Activated CD4-positive, alpha-beta T cell treated with anti-CD3 and anti-CD28 coated beads, Interleukin-2, amount 50 U/mL, for 4 hours (primary cell): ENCODE results near the gene DUSP12.
"Not testable (repeated sequence)": the region's sequence is repeated elsewhere in the genome, so short reads cannot be mapped to it uniquely, and the experiment has no call there.

ENCODE experiments used
- DNase-seq, 2 experiments: peaks; one replicate each; pipeline ENCODE4 v3.0.0-alpha.2; 2020

Gene DUSP12

DNA sequence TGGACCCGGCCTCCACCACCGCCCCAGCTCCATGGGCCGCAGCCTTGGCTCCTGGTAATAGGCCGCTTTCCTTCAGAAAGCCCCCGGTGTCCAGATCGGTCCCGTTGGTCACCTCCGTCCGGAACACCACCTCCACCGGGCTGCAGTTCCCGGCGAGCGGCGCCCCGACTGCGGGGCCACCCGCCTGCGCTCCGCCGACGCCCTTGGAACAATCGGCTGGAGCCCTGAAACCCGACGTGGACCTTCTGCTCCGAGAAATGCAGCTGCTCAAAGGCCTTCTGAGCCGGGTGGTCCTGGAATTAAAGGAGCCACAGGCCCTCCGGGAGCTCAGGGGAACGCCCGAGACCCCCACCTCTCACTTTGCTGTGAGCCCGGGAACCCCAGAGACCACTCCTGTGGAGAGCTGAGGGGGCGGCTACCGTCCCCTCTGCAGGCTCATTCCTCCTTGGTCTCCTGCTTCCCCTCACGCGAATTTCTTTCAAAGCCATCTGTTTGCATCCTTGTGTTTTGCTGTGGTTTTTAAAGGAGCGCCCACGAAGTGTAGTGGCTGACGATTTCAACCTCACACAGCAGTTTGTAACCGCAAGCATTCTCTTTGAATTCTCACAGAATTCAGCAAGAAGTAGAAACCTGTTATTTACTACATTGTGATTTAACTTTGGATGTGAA, 22.2 kb upstream of the DUSP12 start:
- DNase-seq: peak in 1 of 2 experiments; percentile 21

DNA sequence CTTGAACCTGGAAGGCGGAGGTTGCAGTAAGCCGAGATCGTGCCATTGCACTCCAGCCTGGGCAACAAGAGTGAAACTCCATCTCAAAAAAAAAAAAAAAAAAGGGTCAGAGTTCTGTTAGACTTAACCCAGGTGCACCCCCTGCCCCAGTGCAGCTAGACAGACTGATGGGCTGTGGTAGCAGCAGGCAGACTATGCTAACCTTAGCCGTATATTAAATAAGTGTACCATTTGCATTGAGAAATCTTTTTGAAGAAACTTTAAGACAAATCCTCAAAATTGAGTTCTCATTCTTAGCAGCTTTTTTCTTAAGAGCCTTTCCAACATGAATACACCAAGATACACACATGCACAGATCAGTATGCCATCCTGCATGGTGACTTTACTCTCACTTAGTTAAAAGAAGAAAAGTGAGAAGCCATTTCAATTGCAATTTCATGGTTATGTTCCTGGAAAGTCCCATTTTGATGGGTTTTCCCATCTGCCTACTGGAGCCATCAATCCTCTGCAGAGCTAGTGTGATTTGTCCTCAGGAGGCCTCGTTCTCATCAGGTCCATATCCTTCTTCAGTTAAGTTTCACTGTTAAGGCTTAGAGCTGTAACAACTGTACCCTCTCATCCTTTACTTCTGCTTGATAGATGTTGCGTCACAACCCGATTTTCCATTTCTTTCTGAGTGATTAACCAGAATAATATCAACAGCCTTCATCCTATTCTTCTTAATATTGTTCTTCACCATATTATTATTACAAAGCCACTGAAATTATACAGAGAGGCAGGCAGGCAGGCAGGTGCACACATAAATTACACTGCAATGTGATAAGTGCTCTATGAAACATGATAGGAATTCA, 21.0 kb upstream of the DUSP12 start:
- no peak for DNase-seq

DNA sequence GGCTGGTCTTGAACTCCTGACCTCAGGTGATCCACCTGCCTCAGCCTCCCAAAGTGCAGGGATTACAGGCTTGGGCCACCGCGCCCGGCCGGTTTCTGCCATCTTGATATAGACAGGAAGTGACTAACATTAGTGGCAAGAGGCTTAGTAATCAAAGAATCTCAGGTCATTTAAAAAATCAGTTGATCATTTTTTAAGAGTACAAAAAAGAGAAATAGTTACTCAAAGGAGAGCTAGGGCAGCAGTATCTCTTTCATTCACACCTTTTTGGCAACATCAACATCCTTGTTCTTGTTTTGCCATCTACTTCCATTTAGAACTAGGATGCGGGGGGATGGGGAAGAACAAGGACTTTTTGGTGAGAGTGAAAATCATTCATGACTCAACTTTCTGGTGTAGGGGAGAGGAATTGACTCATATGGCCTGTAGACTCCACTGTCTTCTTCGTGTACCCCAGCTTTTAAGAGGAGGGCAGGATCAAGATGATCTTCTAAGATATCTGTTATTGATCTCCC, 19.5 kb upstream of the DUSP12 start:
- DNase-seq: peak in 1 of 2 experiments; percentile 7

DNA sequence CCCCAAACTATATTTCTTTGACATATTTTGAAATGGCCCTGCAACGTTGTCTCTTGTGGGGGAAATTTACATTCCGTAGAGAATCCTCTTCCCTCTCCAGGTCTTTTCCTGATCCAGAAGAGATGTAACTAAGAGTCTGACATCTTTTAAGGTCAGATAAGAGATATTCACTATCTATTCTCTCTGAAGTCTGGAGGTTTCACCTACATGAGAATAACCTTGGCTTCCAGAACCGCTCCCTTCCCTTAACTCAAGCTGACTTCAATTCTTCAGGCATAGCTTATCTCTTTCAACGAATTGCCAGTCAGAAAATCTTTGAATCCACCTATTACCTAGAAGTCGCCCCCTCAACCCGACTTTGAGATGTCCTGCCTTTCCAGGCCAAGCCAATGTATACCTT, 18.3 kb upstream of the DUSP12 start:
- DNase-seq: no peak

DNA sequence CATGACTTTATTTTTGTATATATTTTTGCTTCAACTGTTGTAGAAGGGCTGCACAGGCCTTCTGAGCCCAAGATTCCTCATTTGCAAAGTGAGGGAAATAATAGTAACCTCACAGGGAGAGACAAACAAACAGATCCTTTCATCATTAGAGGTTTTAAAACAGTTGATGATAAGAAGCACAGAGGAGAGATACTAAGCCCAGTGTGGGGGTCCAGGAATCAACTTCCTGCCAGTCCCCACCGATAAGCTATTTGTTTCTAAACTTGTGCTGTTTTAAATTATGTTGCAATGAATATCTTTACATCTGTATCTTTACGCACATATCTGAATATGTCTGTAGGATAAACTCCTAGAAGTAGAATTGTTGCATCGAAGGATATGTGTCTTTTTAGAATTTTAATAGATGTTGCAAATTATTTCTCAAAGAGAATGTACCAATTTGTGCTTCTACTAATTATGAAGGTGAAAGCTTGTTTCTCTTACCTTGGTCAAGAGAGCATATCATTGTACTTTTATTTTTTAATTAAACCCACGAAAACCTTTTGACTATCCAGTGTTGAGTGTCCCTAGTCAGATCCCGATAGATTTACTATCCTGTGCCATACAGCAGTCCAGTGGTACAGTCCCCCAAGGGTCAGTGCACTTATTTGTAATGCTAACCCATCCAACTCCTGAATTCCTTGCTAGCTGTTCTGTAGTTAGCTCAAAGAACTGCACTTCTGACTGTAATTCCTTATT, 17.4 kb upstream of the DUSP12 start:
- DNase-seq: no peak

DNA sequence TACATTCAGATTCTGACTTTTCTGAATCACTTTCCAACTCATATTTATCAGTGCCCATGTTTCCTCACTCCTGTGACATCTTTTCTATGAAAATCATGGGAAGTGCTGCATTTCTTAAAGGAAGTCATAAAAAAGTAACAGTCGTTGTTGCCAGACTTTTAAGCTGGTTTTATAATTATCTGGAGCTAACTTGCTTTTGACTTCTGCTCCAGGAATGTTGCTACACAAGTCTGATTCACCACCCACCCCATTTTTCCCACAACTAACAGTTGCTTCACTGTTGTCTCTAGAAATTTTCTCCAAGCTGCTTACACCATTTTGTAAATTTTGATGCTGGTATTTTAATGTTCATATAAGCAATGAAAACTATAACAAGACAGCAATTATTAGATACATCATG, 16.1 kb upstream of the DUSP12 start:
- DNase-seq: no peak

DNA sequence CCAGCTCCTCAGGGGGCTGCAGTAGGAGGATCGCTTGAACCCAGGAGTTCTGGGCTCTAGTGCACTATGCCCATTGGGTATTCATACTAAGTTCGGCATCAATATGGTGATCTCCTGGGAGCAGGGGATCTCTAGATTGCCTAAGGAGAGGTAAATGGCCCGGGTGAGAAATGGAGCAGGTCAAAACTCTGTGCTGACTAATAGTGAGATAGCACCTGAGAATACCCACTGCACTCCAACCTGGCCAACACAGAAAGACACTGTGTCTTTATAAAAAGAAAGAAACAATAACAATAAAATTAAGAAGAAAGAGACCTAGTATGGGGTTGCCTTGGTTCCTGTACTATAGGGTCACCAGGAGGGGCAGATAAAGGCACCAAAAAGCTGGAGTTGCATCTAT, 13.7 kb upstream of the DUSP12 start:
- no peak for DNase-seq

DNA sequence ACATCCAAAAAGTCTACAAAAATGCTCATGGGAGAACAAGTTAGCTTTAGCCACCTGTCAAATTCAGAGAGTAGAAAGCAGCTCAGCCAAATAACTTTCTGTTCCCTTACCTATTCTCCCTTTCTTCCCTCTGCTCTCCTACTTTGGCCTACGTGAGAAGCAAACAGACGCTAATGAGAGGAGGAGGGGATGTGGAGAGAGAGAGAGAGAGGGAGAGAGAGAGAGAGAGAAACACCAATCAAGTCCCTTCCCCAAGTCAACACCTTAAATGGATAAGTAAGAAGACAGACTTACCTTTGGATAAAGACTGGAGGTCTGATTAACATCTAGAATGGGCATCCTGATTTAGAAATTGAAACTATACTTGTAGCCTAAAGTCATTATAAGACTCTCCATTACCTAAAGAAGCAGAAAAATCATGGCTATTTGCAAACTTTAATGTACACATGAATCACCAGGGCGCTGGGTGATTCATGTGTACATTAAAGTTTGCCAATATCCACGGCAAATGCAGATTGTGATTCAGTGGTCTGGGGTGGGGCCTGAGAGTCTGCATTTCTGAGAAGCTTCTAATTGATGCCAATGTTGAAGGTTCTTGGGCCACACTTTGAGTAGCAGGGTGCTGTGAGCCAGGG, 13.1 kb upstream of the DUSP12 start:
- no peak for DNase-seq

DNA sequence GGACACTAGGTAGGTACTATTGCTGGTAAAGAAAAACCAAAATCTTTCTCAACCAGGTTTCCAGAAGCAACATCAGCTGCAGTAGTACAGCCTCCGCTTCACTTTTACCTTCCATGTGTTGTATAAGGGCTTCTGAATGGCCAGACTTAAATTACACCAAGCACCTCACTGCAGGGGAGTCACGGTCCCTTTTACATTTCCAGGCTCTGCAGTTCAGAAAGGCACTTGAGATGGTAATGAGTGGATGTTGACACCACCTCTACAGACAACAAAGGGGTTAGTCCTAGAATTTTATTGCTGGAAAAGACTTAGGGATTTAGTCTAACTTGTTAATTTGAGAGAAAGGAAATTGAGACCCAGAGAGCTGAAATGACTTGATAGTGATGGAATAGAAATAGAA, 12.0 kb upstream of the DUSP12 start:
- DNase-seq: no peak

DNA sequence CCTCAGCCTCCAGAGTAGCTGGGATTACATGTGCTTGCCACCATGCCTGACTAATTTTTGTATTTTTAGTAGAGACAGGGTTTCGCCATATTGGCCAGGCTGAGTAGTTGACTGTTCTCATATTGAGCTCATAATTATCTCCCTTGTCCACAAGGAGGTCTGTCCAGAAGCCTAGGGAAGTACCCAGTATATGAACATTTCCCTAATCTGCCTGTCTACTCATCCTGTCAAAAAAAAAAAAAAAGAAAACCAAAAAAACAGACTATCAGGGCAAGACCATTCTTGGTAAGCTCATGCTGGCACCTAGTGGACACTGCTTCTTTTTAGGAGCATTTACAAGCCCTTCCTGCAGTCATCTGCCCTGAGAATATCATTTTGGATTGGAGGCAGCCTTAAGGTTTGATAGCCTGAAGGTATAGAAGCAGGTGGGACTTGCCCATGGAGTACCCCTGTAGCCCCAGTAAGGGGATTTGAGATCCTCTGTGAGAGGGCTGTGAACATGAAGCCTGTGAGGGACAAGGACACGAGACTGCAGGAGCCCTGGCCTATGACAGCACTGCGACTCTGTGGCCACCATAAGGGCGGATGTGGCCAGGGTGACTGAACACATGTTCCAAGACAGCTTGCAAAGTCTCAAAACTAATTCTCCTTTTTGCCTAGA, 10.8 kb upstream of the DUSP12 start:
- DNase-seq: peak in 1 of 2 experiments; percentile 19

DNA sequence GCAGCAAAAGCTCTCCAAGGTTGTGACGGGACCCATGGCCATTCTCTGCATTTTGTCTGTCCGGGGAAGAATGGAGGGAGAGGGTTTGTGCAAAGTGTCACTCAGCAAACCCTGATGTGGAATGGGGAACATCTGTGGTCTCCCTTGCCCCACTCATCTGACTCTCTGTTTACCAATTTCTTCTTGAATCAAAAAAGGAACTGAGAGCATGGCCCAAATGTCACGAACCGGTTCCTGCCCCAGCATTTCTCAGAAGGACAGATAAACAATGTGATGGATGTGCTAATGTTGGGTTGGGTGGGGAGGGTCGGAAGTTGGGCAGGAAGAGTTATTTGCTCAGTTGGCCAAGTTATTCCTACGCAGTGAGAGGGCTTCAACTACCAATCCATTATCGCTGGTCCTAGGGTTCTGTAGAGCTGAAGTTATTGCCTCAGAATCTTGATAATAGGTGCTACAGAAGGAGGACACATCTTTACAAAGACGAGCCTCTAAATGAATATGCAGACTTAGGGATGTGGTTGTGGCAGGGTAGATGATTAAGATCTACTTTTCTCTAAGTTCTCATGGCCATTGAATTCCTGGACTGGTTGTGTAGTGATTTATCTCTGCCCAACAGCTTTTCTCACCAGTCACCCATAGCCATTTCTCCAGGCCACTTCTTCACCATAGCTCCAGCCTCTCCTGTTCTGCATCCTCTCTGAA, 9.6 kb upstream of the DUSP12 start:
- DNase-seq: no peak

DNA sequence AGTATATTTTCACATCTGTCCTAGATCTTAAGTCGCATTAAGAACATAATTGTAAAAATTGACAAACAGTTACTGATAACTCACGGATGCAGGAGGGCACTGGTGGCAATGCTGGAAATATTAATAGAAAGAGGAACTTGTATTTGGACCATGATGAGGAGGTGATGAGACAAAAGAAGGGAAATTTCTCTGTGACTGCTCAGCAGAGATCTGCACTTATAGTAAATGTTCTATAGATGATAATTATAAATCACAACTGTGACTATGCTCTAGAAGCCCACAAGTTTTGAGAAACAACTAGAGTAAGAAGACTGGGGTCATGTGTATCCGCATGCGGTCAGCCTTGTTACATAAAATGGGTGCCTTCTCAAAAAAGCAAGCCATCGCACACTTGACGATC, 8.7 kb upstream of the DUSP12 start:
- DNase-seq: no peak

DNA sequence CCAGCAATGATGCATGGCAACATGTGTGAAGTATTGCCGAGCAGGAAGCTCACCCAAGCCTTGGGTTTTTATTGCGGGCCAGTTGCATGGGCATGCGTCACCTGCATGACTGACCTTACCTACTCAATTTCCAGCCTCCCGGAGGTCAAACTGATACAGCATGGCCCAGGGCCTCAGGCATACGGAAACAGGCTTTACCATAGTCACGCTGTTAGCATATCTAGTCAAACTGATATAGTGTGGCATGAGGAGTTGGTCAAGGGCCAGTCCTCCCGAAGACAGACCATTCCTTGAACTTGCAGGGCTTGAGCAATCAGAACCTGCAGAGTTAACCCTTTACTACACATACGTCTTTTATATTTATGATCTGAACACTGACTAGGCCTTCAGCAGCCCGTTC, 6.4 kb upstream of the DUSP12 start:
- no peak for DNase-seq

DNA sequence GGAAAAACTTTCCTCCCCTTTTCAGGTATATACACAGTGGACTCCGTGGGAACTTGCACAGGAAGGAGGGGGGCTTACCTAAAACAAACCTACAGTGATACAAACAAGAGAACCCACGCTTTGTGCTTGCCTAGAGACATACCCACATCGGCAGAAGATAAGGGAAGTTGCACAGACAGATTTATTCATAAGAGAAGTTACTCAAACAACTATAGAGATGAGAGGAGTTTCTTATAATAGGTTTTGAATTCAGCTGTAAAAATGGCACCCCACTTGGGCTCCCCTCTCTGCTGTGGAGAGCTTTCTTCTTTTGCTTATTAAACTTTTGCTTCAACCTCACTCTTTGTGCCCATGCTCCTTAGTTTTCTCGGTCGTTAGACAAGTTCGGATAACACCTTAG, 1.8 kb upstream of the DUSP12 start:
- DNase-seq: no peak

DNA sequence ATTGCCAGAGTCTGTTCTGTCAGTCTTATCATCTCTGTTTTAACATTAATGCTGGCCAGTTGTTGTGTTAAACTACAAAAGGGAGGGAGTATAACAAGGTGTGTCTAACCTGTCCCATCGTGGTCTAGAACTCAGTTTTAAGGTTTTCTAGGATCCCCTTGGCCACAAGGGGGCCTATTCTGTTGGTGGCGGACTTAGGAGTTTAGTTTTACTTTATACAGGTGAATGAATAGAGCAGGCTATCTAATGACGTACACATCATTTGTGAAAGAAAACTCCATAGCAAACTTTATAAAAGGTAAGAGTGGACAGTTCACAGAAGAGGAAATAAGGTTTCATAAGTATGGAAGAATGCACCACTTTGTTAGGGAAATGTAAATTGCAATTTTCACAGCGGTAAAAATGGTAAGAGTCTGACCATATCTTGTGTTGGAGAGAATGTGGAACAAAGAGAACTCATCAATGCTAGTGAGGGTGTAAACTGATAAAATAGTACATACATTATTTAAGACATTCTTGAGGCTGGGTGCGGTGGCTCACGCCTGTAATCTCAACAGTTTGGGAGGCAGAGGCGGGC, 14.0 kb downstream of the DUSP12 start:
- peak; percentile 37 to 39 for DNase-seq

DNA sequence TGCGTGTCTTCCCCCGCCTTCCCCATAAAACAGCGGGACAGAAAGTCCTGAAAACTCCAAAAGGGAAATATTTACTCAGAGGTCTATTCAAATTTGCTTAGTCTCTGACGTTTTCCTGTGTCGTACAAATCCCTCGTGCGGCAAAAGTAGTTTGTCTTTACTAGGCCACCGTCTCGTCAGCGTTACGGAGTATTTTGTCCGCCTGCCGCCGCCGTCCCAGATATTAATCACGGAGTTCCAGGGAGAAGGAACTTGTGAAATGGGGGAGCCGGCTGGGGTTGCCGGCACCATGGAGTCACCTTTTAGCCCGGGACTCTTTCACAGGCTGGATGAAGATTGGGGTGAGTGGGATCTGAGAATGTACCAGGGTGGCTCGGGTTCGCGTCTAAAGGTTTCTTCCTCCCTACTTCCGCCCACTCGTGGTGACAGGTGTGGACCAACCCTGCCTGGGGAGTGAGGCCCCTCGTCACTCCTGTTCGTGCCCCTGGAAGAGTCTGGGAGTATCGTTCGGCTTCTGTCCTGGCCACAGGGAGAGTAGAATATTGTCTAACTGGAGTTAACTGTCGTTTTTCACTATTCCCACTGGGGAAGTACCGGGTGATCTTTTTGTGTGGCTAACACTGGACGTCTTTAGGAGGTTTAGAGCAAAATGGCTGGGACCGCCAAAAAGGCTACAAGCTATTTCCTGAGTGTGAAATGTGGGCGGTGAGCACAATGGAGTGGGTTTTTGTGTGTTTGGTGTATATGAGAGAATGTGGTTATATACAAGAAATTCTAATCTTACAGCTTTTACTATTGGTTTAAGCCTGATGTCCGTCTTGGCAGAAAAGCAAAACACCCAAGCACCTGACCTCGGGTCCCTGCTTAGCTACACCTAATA, 16.8 kb downstream of the DUSP12 start, which contains the start of gene ATF6:
Gene ATF6, plus strand, starts transcription at position 219 of the 880 bp plus-strand sequence. Its CDS starts 41 bp downstream, at position 260.
- DNase-seq: peak; percentile 78 to 79

DNA sequence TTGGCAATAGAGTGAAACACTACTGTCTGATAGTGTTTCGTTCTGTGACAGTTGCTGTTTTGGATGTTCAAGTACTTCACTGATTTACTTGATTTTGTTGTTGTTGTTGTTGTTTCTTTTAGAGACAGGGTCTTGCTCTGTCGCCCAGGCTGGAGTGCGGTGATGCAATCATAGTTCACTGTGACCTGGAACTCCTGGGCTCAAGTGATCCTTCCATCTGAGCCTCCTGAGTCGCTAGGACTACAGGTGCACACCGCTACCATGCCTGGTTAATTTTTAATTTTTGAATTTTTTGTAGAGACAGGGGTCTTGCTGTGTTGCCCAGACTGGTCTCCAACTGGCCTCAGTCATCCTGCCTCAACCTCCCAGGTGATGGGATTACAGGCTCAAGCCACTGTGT, 18.9 kb downstream of the DUSP12 start:
- no peak for DNase-seq

DNA sequence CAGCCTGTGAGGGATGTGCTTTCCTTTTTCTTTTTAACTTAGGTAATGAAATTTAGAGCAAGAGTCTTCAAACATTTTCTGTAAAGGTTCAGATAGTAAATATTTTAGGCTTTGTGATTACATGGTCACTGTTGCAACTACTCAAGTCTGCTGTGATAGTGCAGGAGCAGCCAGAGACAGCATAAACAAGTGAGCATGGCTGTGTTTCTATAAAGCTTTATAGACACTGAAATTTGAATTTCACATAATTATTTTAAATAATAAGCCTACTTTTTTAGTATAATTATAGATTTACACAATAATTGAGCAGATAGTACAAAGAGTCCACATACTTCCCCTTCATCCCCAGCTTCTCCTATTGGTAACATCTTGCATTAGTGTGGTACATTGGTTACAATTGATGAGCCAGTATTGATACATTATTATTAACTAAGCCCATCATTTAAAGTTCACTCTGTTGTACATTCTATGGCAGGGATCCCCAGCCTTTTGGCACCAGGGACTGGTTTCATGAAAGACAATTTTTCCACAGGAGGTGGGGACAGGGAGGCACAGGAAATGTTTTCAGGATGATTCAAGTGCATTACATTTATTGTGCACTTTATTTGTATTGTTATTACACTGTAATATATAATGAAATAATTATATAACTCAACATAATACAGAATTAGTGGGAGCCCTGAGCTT, 19.5 kb downstream of the DUSP12 start:
- DNase-seq: no peak

DNA sequence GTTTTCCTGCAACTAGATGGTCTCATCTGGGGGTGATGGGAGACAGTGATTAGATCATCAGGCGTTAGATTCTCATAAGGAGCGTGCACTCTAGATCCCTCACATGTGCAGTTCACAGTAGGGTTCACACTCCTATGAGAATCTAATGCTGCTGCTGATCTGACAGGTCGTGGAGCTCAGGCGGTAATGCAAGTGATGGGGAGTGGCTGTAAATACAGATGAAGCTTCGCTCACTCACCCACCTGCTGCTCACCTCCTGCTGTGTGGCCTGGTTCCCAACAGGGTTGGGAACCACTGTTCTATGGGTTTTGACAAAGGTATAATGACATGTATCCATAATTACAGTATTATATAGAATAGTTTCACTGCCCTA, 20.1 kb downstream of the DUSP12 start:
- DNase-seq: not testable (repeated sequence)

DNA sequence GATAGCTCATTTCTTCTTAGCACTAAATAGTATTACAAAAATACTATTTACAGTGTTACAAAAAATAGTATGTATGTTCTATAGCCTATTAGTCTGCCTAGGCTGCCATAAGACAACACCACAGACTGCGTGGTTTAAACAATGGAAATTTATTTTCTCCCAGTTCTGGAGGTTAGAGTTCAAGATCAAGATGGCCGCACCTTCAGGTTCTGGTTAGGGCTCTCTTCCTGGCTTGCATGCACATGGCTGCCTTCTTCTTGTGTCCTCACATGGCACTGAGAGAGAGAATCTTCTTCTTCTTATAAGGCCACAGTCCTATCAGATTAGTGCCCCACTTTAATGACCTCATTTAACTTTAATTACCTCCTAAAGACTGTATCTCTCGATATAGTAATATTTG, 20.7 kb downstream of the DUSP12 start:
- DNase-seq: no peak
